ENCODE data around the gene SERPINI1.

DNA sequence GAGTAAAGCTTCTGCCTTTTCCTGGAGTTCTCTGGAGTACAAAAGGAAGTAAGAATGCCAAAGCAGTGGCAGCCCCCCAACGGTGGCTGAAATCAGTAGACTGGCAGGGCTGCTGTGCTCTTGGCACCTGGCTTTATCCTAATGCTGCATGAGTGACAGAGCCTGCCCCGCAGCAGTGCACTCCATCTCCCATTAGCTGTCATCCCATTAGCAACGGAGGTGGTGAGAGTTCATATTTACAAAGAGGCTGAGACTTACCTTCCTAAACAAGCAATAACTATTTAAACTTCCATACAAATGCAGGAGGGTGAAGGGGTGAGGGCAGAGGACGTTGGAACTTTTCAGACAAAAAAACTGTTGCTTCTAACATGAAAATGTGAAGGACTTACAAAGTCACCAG lies 51.9 kb downstream of the SERPINI1 start:
- TF ChIP-seq, protein P1, sequence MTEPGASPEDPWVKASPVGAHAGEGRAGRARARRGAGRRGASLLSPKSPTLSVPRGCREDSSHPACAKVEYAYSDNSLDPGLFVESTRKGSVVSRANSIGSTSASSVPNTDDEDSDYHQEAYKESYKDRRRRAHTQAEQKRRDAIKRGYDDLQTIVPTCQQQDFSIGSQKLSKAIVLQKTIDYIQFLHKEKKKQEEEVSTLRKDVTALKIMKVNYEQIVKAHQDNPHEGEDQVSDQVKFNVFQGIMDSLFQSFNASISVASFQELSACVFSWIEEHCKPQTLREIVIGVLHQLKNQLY (CRISPR knock-in tag; IDR thresholded peaks at IDR 0.05) = no peak
- TF ChIP-seq, protein P2, sequence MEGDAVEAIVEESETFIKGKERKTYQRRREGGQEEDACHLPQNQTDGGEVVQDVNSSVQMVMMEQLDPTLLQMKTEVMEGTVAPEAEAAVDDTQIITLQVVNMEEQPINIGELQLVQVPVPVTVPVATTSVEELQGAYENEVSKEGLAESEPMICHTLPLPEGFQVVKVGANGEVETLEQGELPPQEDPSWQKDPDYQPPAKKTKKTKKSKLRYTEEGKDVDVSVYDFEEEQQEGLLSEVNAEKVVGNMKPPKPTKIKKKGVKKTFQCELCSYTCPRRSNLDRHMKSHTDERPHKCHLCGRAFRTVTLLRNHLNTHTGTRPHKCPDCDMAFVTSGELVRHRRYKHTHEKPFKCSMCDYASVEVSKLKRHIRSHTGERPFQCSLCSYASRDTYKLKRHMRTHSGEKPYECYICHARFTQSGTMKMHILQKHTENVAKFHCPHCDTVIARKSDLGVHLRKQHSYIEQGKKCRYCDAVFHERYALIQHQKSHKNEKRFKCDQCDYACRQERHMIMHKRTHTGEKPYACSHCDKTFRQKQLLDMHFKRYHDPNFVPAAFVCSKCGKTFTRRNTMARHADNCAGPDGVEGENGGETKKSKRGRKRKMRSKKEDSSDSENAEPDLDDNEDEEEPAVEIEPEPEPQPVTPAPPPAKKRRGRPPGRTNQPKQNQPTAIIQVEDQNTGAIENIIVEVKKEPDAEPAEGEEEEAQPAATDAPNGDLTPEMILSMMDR (IDR thresholded peaks at IDR 0.05) = no peak
- no peak for TF ChIP-seq ZNF219 (CRISPR knock-in tag; IDR thresholded peaks at IDR 0.05; ENCODE audit: borderline replicate concordance)
- no peak for TF ChIP-seq ZNF121 (CRISPR knock-in tag; IDR thresholded peaks at IDR 0.05)
- TF ChIP-seq GABPB1 (CRISPR knock-in tag; IDR thresholded peaks at IDR 0.05) = no peak
- TF ChIP-seq, protein P3, sequence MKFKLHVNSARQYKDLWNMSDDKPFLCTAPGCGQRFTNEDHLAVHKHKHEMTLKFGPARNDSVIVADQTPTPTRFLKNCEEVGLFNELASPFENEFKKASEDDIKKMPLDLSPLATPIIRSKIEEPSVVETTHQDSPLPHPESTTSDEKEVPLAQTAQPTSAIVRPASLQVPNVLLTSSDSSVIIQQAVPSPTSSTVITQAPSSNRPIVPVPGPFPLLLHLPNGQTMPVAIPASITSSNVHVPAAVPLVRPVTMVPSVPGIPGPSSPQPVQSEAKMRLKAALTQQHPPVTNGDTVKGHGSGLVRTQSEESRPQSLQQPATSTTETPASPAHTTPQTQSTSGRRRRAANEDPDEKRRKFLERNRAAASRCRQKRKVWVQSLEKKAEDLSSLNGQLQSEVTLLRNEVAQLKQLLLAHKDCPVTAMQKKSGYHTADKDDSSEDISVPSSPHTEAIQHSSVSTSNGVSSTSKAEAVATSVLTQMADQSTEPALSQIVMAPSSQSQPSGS (CRISPR knock-in tag; IDR thresholded peaks at IDR 0.05; ENCODE audit: borderline replicate concordance, low read depth) = no peak
- no peak for TF ChIP-seq ATF1 (CRISPR knock-in tag; IDR thresholded peaks at IDR 0.05)
- no peak for TF ChIP-seq ESRRA (CRISPR knock-in tag; IDR thresholded peaks at IDR 0.05; ENCODE audit: borderline replicate concordance)
- TF ChIP-seq CREB1 (CRISPR knock-in tag; IDR thresholded peaks at IDR 0.05) = no peak
- TF ChIP-seq, protein P4, sequence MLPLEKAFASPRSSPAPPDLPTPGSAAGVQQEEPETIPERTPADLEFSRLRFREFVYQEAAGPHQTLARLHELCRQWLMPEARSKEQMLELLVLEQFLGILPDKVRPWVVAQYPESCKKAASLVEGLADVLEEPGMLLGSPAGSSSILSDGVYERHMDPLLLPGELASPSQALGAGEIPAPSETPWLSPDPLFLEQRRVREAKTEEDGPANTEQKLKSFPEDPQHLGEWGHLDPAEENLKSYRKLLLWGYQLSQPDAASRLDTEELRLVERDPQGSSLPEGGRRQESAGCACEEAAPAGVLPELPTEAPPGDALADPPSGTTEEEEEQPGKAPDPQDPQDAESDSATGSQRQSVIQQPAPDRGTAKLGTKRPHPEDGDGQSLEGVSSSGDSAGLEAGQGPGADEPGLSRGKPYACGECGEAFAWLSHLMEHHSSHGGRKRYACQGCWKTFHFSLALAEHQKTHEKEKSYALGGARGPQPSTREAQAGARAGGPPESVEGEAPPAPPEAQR (CRISPR knock-in tag; IDR thresholded peaks at IDR 0.05) = no peak
- TF ChIP-seq, protein P5, sequence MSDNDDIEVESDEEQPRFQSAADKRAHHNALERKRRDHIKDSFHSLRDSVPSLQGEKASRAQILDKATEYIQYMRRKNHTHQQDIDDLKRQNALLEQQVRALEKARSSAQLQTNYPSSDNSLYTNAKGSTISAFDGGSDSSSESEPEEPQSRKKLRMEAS (CRISPR knock-in tag; IDR thresholded peaks at IDR 0.05) = no peak
- no peak for TF ChIP-seq SOX15 (CRISPR knock-in tag; IDR thresholded peaks at IDR 0.05)
